ENCODE data around the gene COL4A1.
A peak's percentile ranks its signal among the peaks of the same experiment; 100 is the strongest.

Gene COL4A1

DNA sequence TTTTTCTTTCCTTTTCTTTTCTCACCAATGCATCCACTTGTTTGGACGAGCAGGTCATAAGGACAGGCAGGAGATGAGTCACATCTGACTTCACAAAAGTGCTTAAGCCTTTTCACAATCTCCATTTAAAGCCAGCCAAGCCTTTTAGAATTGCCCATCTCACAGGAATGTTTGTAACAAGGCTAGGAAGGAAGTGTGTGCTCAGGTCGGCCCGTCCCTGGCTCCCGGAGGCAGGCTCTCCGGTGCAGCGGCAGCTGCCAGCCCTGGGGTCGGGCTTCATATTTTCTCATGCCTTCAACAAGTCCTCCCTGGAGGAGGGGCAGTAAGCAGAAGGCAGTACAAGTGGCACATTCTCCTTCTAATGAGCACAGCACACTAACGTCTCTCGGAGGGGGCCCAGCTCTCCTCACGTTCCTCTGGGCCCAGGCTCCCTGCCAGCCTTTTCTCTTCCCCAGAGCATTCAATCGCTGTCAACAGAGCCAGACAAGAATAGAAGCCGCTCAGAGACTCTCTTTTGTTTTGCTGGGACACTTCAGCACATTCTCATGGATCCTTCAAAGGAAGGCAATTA is 180.5 kb downstream of the COL4A1 start:
- DNase-seq = no peak

DNA sequence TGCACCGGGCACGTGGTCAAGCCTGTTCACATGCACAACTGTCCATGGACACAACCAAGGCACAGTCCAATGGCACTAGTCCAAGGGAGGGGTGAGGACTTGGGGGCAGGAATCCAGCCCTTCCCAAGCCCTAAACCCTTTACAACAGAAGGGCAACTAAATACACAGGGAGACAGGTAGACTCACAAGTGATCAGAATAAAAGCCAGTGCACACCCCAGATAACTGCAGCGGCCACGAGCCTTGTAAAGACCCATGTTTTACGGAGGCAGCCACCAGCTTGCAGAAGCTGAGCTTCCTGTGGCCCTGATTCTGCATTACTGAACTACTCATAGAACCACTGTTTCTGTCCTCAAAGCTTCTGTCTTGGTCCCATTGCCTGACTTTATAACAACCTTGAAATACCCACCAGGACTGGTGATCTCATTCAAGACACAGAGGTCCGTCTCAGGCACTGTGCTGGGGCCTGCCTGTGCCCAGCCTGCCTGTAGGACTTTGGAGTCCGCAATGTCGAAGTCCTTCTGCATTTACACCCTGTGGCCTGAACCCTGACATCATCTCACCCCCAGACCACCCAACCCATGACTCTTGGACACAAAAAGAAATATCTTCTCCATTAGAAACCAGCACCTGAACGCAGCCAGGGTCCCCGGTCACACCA is 181.2 kb downstream of the COL4A1 start:
- no peak for DNase-seq

DNA sequence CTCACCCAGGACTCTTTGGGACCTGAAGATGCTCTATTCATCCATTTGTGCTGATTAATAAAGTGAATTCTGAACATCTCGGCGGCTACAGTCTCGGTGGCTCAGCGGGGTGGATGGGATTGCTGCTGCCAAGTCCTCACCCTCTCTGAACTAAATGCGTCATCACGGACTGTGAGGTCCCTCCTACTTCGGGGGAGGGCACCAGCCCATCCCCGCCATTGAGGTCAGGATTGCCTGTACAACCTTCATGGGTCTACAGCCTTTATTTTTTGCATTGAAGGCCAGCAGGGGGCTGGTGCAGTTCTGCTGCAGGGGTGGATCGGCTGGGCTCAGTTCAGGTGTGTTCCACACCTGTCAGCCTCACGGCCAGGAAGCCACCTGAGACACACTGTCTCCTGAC is 181.8 kb downstream of the COL4A1 start:
- no peak for DNase-seq

DNA sequence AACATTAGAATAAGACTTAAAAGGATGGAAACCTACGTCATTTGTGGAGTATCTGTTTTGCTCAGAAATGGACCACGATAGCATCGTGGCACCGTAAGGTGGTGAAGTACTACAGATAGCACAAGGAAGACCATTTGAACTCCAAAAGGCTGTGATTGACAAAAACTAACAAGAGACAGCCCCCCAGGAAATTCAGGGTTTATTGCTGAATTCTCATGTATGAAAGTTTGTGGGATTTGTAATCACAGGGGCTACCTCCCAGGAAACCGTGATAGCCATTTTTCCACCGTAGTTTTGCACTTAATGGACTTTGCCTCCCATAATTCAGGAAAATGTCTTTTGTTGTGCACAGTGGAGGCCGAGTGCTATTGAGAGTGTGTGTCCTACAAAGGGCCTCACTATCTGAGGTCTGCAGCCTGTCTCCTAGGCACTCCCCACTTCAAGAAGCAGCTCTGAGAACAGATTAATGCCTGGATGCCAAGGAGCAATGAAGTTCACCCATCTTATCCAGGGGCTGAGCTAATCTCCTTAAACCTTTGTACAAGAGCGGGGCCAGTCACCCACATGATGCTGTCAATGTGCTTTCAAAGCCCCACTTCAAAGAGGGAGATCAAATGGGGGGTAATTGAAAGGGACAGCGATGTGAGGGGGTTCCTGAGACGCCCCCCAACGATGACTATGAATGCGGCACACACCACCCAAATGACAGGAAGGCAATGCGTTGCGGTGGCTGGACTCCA is 182.6 kb downstream of the COL4A1 start:
- no peak for DNase-seq

DNA sequence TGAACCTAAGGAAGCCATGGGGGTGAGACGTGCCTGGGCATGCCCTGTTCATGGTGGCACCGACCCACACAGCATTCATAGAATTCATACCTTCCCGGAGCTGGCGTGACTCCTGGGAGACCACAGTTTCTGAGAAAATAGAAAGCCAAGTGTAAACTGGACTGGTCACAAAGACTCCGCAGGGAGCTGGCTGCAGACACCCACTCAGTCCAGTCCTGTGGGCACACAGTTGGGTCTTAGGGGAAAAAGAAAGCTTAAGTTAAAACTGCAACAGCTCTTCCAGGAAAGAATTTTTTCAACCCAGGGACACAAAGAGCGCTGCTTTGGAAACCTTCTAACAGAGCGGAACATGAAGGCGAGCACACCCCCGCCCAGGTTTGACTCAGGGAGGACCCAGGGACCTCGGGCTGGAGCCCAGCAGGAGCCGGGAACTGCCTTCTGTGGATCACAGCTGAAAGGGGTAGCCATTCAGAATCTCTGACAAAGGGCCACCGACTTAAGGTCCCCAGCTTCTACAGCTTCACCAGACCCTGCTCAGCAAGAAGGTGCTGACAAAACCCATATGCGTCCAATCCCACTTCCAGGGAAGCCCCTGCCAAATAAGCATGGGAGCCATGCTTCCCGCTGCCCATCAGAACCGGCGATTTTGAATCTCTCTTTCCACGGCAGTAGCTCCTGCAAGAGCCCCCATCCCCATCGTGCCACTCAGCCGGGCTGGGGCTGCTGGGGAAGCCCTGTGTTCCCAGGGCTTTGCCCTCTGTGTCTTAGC is 183.7 kb downstream of the COL4A1 start:
- no peak for DNase-seq

DNA sequence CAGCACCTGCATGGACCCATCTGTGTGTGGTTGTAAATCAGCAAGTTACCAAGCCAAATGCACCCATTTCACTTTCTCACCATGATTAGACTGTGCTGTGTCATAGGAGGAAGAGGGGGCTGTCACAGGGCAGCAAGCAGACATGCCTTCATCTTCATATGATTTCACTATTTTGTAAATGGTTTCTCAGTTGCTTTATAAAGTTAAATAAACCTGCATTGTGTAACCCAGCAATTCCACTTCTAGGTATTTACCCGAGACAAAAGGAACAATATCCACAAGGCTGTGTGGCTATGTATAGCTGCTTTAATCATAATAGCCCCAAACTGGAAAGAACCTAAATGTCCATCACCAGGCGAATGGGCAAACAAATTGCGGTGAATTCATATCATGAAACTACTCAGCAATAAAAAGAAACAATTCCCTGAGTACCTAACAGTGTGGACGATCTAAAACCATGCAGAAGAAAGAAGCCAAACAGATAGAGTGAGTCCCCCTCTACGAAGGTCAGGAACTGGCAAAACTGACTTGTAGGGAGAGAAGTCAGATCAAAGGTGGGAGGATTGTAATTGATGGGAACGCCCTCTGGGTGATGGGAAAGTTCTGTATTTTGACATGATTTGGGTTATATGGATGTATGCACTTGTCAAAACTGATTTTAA is 185.4 kb downstream of the COL4A1 start:
- DNase-seq = no peak

DNA sequence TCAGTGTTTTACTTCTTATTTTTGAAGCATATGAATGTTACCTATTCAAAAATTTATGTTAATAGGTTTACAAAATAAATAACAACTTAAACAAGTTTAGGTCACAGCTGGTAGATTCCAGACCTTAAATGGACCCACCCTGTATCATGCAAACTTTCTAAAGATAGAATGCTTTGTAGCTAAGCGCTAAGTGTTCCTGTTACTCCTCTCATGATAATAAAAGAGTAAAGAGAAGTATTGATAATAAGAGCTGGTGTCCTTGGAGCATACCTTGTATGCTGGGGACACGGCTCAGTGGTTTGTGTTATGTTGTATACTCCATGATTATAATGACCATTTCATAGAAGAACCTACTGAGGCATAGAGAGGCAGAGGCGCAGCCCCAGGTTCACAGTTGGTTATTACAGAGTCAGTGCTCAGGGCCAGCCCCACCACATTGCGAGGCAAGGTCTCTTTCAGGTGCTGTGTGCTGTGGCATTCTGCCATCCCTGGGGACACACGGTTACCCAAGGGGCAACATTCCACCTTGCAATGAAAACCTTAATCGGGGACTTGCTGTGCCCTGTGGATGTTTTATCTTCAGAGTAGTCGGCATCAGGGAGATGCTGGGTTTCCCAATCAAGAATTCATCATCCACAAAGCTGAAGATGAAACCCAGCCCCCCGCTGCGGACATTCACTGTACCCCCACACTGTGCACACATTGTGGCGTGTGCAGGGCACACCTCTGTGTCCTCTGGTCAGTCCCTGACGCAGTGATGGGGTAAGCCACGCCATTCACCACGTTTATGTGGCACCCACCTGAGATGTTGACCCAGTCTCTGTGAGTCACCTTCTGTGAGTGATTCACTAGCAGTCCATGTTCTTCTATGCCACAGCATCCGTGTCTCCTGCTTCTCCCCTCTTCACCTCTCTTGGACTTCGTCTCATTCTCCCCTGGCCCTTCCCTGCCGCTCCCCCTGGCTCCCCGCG is 186.7 kb downstream of the COL4A1 start:
- no peak for DNase-seq

DNA sequence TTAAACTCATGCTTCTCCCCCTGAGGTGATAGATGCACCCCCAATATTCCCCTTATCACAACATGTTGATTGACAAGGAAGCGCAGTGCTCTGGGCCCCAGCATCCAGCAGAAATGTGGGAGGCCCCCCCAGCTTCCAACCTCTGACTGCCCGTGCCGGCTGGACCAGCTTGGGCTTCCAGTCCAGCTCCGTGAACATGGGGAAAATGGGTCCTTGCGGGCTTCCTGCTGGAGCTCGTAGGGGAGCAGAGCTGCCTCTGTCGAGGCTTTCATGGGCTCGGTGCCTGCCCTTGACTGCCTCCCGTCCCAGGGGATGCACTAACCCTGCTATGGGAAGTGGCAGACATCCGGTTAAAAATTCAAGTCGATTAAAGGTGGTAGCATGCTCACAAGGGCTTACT is 188.9 kb downstream of the COL4A1 start:
- no peak for DNase-seq

DNA sequence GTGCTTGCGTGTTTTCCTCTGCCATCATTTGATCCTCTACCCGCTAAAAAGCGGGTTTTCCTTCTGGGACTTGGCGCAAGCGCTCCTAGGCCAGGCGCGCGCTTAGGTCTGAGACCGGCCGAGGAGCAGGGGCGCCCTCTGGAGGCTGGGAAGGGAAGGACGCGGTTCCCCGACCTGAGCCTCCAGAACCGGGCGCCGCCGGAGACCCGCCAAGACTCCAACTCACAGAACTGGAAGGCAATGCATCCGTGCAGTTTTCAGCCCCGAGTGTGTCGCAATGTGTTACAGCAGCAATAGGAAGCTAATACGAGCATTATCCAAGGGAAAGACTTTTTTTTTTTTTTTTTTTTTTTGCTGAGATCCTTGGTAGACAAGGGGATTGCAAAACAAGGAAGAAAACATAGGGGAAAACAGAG is 190.9 kb downstream of the COL4A1 start:
- DNase-seq = peak; percentile 78

DNA sequence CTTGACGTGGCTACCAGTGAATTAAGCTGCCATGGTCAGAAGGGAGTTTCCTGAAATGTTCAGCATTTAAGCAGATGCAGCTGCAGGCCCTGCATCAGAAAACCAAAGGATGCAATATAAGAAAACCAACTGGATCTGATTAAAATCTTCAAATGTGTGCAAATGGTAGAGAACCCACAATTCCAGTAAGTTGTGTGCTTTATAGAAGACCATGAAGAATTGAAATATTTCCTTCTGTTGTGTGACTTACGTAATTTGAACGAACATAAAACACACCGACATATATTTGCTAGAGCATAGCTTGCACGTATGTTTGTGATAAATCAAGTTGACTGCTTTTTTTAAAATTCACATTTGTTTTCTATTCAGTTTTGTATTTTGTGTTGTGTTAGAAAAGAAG is 191.4 kb downstream of the COL4A1 start:
- DNase-seq = no peak

DNA sequence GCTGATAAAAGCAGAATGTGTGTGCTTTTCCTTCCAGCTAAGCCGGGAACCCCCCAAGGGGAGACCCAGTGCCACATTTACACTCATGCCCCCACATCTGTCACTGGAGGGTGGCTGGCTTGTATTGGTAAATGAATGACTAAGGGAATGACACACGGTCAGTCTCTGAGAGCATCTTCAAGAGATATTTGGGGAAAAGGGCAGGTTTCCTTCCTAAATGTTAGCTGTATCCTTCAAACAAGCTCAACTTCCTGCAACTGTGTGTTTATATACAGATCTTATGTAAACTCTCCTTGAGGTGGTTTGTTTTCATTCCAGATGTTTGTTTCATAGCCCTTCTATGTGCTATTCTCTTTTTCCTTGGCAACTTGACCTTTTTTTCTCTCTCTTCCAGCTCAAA is 192.6 kb downstream of the COL4A1 start:
- DNase-seq = no peak

DNA sequence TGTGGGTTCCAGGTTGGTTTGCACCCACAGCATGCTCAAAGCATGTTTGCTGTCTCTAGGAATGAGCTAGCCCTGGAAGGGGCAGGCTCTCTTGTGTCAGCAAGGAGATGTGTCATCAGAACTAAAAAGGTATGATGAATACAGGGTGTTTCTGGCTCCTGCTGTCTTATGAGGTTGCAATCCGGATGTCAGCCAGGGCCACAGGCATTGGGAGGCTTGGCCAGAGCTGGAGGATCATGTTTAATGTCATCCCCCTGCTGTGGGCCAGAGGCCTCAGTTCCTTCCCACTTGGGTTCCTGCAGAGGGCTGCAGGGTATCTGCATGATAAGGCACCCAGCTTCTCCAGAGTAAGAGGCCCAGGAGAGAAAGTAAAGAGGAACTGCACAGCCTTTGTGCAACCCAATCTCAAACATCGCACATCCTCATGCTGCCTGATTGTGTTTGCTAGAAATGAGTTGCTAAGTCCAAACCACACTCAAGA is 193.6 kb downstream of the COL4A1 start:
- DNase-seq = no peak

DNA sequence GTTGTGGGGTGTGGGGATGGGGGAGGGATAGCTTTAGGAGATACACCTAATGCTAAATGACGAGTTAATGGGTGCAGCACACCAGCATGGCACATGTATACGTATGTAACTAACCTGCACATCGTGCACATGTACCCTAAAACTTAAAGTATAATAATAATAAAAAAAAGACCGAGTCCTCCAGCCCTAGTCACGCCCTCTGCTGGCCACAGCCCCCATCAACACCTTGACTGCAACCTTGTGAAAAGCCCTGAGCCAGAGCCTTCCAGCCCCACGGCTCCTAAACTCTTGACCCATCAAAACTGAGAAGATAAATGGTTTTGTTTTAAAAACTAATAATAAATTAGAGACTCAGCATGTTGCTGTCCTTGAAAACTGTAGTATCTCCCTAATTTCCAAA is 194.6 kb downstream of the COL4A1 start:
- DNase-seq = peak; percentile 49

DNA sequence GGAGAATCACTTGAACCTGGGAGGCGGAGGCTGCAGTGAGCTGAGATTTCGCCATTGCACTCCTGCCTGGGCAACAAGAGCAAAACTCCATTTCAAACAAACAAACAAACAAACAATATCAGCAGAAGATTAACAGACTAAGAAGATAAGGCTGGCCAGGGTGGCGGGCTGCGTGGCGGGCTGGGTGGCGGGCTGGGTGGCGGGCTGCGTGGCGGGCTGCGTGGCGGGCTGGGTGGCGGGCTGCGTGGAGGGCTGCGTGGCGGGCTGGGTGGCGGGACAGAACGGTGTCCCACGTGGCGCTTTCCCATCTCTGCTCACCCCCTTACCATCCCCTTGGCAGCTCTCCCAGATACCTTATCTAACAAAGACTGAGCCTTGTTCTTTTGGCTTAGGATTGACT is 196.2 kb downstream of the COL4A1 start:
- no peak for DNase-seq

DNA sequence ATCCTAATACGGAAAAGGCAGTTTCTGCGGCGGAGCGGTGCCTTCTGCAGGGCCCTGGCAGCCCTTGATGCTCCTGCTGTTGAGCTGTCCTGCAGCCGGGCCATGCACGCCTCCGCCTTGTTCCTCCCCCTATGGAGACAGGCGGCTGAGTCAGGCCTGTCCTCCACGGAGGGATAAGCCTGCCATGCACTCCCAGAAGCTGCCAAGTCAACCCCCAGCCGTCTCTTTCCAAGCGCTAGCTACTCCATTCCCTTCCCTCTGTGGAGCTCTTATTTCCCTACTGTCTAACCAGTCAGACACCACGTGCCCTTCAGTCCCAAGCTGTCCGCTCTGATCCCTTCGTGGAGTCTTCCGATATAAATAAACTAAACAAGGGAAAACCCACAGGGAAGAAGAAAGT is 197.0 kb downstream of the COL4A1 start:
- DNase-seq = no peak

DNA sequence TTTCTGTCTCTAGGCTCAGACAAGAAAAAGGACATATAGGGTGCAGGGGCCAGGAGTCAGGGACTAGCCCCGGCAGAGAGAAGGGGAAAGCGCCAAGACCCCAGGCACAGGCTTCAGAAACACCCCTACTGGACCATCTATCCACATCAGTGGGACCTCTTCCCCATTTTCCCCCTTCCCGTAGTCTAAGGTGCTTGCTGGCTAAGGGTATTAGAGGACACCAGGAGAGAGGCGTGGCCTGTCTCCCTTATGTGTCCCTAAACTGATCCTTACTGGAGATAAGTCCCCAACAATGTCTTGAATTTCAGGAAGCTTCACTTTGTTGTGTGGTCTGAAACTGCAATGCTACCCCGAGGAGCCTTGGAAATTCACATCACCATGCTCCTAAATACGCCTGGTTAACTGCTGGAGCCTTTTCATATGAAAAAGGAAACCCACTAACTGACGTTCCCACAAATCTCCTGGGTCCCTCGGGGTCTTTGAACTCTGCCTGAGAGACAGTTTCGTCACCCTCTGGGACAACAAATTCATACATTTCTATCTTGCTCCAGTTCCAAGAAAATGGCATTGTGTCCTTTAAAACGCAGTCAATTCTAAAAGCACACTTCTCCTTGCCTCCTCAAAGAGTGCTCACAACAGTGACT is 197.7 kb downstream of the COL4A1 start:
- no peak for DNase-seq

DNA sequence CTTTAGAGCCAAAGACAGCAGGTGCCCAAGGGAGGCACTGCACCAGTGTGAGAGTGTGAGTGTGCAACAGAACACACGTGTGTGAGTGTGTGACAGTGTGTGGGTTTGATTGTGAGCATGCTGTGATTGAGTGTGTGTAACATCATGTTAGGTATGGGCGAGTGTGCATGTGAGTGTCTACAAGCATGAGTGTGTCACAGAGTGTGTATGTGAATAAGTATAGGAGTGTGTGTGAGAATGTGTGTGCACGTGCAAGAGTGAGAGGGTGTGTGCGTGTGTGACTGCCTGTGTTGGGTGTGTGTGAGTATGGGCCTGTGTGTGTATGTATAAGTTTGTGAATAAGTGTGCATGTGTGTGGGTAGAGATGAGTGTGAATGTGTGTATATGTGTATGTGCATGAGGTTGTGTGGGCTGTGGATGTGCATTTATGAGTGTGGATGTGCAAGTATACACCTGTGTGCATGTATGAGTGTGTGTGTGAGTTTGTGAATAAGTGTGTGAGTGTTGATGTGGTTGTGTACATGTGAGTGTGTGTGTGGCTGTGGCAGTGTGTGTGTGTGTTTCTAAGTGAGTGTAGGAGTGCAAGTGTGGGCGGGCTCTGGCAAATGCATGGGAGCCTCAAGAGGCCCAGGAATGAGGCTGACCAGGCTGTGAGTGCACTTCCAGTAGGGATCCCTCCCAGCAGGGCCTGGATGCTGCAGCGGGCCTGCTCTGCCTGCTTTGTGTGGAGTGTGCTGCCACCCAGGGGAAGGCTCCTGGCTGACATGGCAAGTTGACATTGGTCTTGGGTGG is 198.4 kb downstream of the COL4A1 start:
- DNase-seq = peak; percentile 91

DNA sequence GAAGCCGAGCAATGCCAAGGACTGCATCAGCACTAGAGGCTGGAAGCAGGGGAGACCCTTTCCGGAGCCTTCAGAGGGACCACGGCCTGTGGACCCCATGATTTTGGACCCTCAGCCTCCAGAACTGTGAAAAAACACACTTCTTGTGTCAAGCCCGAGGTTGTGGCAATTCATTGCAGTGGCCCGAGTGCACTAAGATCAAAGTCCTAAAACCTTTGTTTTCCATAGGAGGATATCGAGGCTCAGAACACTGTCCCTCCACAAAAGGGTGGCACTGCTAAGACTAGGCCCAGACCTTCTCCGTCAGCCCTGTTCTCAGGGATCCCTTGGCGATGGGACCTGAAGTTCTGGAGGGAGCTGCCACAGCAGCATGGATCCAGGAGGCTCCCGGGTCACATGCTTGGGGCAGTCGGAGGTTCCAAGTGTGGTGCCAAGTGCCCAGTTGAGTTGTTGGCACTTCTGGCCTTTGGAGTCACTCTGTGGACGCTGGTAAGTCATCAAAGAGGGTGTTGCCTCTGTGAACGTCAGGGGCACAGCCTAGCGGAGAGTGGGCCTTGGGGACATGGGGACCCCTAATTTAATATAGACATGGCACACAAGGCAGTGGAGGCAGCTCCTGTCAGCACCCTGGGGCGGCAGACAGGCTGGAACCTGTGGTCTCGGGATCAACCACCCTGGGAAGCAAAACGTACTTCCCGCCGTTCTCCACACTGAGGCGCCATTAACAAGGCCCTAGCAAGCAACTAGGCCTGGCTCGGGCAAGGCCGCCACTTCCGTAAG is 199.2 kb downstream of the COL4A1 start:
- no peak for DNase-seq

DNA sequence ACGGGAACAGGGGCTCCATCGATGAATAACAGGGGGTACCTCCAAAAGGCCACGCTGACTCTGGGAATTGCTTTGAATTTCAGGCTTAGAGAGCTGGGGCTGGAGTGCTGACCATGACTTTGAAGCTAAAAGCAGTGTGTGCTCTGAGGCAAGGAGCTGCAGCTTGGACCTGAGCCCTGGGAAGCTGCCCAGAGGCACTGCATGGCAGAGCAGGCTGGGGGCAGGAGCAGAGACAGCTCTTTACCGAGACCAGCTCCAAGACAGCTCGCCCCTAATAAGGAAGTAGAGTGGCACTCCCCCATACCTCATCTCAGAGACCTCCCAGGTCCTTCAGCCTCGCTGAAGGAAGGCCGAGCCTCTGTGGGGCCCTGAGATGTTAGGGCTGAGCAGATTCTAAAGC is 200.2 kb downstream of the COL4A1 start:
- DNase-seq = no peak

DNA sequence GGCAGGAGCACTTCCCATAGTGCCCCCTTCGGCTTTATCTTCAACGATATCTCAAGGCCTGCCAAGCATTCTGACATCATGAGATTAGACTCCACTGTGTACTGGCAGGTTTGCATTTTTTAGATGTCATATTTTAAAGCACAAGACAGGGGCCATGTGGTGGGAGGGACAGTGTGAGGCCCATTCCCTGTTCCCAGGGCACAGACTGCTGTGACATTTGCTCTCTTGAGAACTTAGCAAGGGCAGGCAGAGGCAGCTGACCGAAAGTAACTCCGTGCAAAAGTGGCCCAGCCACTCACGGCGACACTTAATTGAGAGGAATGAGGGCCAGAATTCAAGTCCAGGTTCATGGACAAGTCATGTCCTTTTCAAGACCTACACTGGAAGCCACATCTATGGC is 201.8 kb downstream of the COL4A1 start:
- no peak for DNase-seq

Measured in 8988T (cell line).